Activated naive CD8-positive, alpha-beta T cell treated with anti-CD3 and anti-CD28 coated beads, Interleukin-2, amount 10 ng/mL, durations not matched to agents 7 days and 5 days (primary cell): ENCODE measurements around the gene FCHO2. TPM values are rescaled to one million over a fixed set of nuclear protein-coding genes. Genes with fewer than 3 reads are reported as not detected.

Source experiments
- ATAC-seq: fragments of 150-1000 bp; cut with Tn5 transposase; one replicate; pipeline ENCODE4 v1.10.0; 2021; ENCODE audit warnings: low read depth, moderate library complexity
- POLR2A ChIA-PET: fragments of 350-600 bp; sonication (Branson Sonifier 250); formaldehyde crosslinking; loops from one replicate; lab custom pipeline; 2021; ENCODE audit warnings: antibody characterized with exemption; lab: Charles Lee
- DNase-seq: peaks from one replicate; pipeline ENCODE4 v3.0.0; 2021
- H3K27ac Mint-ChIP-seq: one replicate; pipeline ENCODE4 v1.8.0; 2022; ENCODE audit warnings: mild to moderate bottlenecking, mixed read lengths
- H3K27me3 Mint-ChIP-seq: one replicate; pipeline ENCODE4 v1.8.0; 2022; ENCODE audit warnings: mild to moderate bottlenecking, moderate library complexity, mixed read lengths
- H3K36me3 Mint-ChIP-seq: one replicate; pipeline ENCODE4 v1.8.0; 2021; ENCODE audit warnings: mild to moderate bottlenecking, mixed read lengths
- H3K4me1 Mint-ChIP-seq: one replicate; pipeline ENCODE4 v1.8.0; 2021; ENCODE audit warnings: mixed read lengths
- H3K4me3 Mint-ChIP-seq: one replicate; pipeline ENCODE4 v1.8.0; 2022; ENCODE audit warnings: mild to moderate bottlenecking, moderate library complexity, mixed read lengths
- H3K9me3 Mint-ChIP-seq: one replicate; pipeline ENCODE4 v1.8.0; 2021; ENCODE audit warnings: mixed read lengths
- total RNA-seq, 2 experiments: library from RNA; stranded (reverse); gene quantifications; one replicate each; pipeline ENCODE4 v1.2.3, GENCODE V29; 2021

FCHO2 gene
- total RNA-seq, 2 experiments from 2014 or later, result 3.0 to 3.4 TPM

- POLR2A ChIA-PET, result no interaction called here
- Mint-ChIP-seq H3K9me3 (no peaks in the 10 kb centered on the region), H3K27ac (no peak overlapping the region), H3K4me1 (no peaks in the 10 kb centered on the region), H3K36me3 (no peaks in the 10 kb centered on the region), H3K4me3 (no peak overlapping the region), H3K27me3 (no peaks in the 10 kb centered on the region)
- ATAC-seq (no peak), DNase-seq (no peak)
Measured at GRCh38 chr5:73027361-73027760, 71.5 kb downstream of the FCHO2 start.

- H3K9me3 Mint-ChIP-seq, result no peaks in the 10 kb centered on the region
- no peak overlapping the region for H3K4me3 Mint-ChIP-seq
- H3K27ac Mint-ChIP-seq, result no peak overlapping the region
- no peak for DNase-seq
- H3K4me1 Mint-ChIP-seq, result no peaks in the 10 kb centered on the region
- H3K27me3 Mint-ChIP-seq, result no peaks in the 10 kb centered on the region
- no peak for ATAC-seq
- POLR2A ChIA-PET, result no interaction called here
- no peaks in the 10 kb centered on the region for H3K36me3 Mint-ChIP-seq
Measured at GRCh38 chr5:73027816-73028215, 72.0 kb downstream of the FCHO2 start.

- H3K27ac Mint-ChIP-seq, result no peak overlapping the region
- H3K27me3 Mint-ChIP-seq, result no peaks in the 10 kb centered on the region
Measured at GRCh38 chr5:73028991-73029595, 73.3 kb downstream of the FCHO2 start.

GRCh38 chr5:73030531-73030930 is 74.7 kb downstream of the FCHO2 start:
- POLR2A ChIA-PET, result no interaction called here
- Mint-ChIP-seq H3K4me3 (no peak overlapping the region), H3K27me3 (no peaks in the 10 kb centered on the region), H3K36me3 (no peaks in the 10 kb centered on the region), H3K27ac (no peak overlapping the region), H3K9me3 (no peaks in the 10 kb centered on the region), H3K4me1 (no peaks in the 10 kb centered on the region)
- DNase-seq, result no peak
- no peak for ATAC-seq

More at GRCh38 chr5:73028991-73029595, 73.3 kb downstream of the FCHO2 start:
- H3K36me3 Mint-ChIP-seq, result no peaks in the 10 kb centered on the region
- ATAC-seq (no peak), DNase-seq (no peak)
- H3K4me1 Mint-ChIP-seq, result no peaks in the 10 kb centered on the region
- no peak overlapping the region for H3K4me3 Mint-ChIP-seq
- POLR2A ChIA-PET, result no interaction called here
- no peaks in the 10 kb centered on the region for H3K9me3 Mint-ChIP-seq

GRCh38 chr5:73030995-73031394 is 75.2 kb downstream of the FCHO2 start:
- Mint-ChIP-seq H3K9me3 (no peaks in the 10 kb centered on the region), H3K27me3 (no peaks in the 10 kb centered on the region), H3K4me1 (no peaks in the 10 kb centered on the region), H3K36me3 (no peaks in the 10 kb centered on the region), H3K4me3 (no peak overlapping the region), H3K27ac (no peak overlapping the region)
- no peak for DNase-seq
- no peak for ATAC-seq
- POLR2A ChIA-PET, result no interaction called here

GRCh38 chr5:73031839-73032238 is 76.0 kb downstream of the FCHO2 start:
- ATAC-seq, result no peak
- DNase-seq, result no peak
- Mint-ChIP-seq H3K9me3 (no peaks in the 10 kb centered on the region), H3K4me1 (no peaks in the 10 kb centered on the region), H3K27me3 (no peaks in the 10 kb centered on the region), H3K27ac (no peak overlapping the region), H3K4me3 (no peak overlapping the region), H3K36me3 (no peaks in the 10 kb centered on the region)
- POLR2A ChIA-PET, result no interaction called here

- Mint-ChIP-seq H3K36me3 (no peaks in the 10 kb centered on the region), H3K4me1 (no peaks in the 10 kb centered on the region), H3K4me3 (no peak overlapping the region), H3K9me3 (no peaks in the 10 kb centered on the region), H3K27ac (no peak overlapping the region), H3K27me3 (no peaks in the 10 kb centered on the region)
- ATAC-seq (no peak), DNase-seq (no peak)
- POLR2A ChIA-PET, result no interaction called here
Measured at GRCh38 chr5:73032635-73033034, 76.8 kb downstream of the FCHO2 start.

GRCh38 chr5:73037545-73037944 is 81.7 kb downstream of the FCHO2 start:
- Mint-ChIP-seq H3K27me3 (peaks cover 2% of the 10 kb centered on the region), H3K27ac (no peak overlapping the region), H3K9me3 (no peaks in the 10 kb centered on the region), H3K4me3 (no peak overlapping the region), H3K36me3 (no peaks in the 10 kb centered on the region), H3K4me1 (no peaks in the 10 kb centered on the region)
- ATAC-seq, result no peak
- POLR2A ChIA-PET, result no interaction called here
- DNase-seq, result no peak

- H3K4me1 Mint-ChIP-seq, result no peaks in the 10 kb centered on the region
- H3K36me3 Mint-ChIP-seq, result no peaks in the 10 kb centered on the region
- H3K27ac Mint-ChIP-seq, result no peak overlapping the region
- ATAC-seq, result no peak
- H3K9me3 Mint-ChIP-seq, result no peaks in the 10 kb centered on the region
- peaks cover 3% of the 10 kb centered on the region for H3K27me3 Mint-ChIP-seq
- no peak for DNase-seq
- no peak overlapping the region for H3K4me3 Mint-ChIP-seq
- POLR2A ChIA-PET, result no interaction called here
Measured at GRCh38 chr5:73039082-73039481, 83.2 kb downstream of the FCHO2 start.

- Mint-ChIP-seq H3K27ac (no peak overlapping the region), H3K4me3 (no peak overlapping the region), H3K4me1 (no peaks in the 10 kb centered on the region), H3K27me3 (peaks cover 5% of the 10 kb centered on the region), H3K9me3 (peaks cover 1% of the 10 kb centered on the region), H3K36me3 (no peaks in the 10 kb centered on the region)
- ATAC-seq (no peak), DNase-seq (no peak)
- POLR2A ChIA-PET, result no interaction called here
Measured at GRCh38 chr5:73042993-73043392, 87.2 kb downstream of the FCHO2 start.

GRCh38 chr5:73044546-73044945 is 88.7 kb downstream of the FCHO2 start:
- Mint-ChIP-seq H3K36me3 (no peaks in the 10 kb centered on the region), H3K4me3 (no peak overlapping the region), H3K27me3 (peaks cover 8% of the 10 kb centered on the region), H3K9me3 (peaks cover 1% of the 10 kb centered on the region), H3K27ac (no peak overlapping the region), H3K4me1 (no peaks in the 10 kb centered on the region)
- DNase-seq (no peak), ATAC-seq (no peak)
- POLR2A ChIA-PET, result interaction anchor here (0.7 kb wide), 1 partner anchor 145 kb away, joined by 3 read pairs; no protein-coding TSS in a partner anchor

- H3K27me3 Mint-ChIP-seq, result peaks cover 8% of the 10 kb centered on the region
- no peaks in the 10 kb centered on the region for H3K4me1 Mint-ChIP-seq
- H3K4me3 Mint-ChIP-seq, result no peak overlapping the region
- H3K27ac Mint-ChIP-seq, result no peak overlapping the region
- DNase-seq, result no peak
- no peaks in the 10 kb centered on the region for H3K36me3 Mint-ChIP-seq
- H3K9me3 Mint-ChIP-seq, result peaks cover 1% of the 10 kb centered on the region
- ATAC-seq, result no peak
- POLR2A ChIA-PET, result no interaction called here
Measured at GRCh38 chr5:73045623-73046022, 89.8 kb downstream of the FCHO2 start.

- ATAC-seq (no peak), DNase-seq (no peak)
- POLR2A ChIA-PET, result no interaction called here
- no peak overlapping the region for H3K27ac Mint-ChIP-seq
- H3K9me3 Mint-ChIP-seq, result no peaks in the 10 kb centered on the region
- H3K27me3 Mint-ChIP-seq, result peaks cover 31% of the 10 kb centered on the region
- H3K36me3 Mint-ChIP-seq, result no peaks in the 10 kb centered on the region
- no peak overlapping the region for H3K4me3 Mint-ChIP-seq
- peaks cover 2% of the 10 kb centered on the region for H3K4me1 Mint-ChIP-seq
Measured at GRCh38 chr5:73061593-73061992, 105.8 kb downstream of the FCHO2 start.

- Mint-ChIP-seq H3K36me3 (no peaks in the 10 kb centered on the region), H3K27ac (no peak overlapping the region), H3K4me1 (peaks cover 2% of the 10 kb centered on the region), H3K9me3 (no peaks in the 10 kb centered on the region), H3K4me3 (no peak overlapping the region), H3K27me3 (peaks cover 28% of the 10 kb centered on the region)
- ATAC-seq (peak; percentile 81), DNase-seq (no peak)
- POLR2A ChIA-PET, result interaction anchor here (0.5 kb wide), 1 partner anchor 475 kb away, joined by 4 read pairs; no protein-coding TSS in a partner anchor
Measured at GRCh38 chr5:73066466-73066865, 110.6 kb downstream of the FCHO2 start.
